Tibial nerve (tissue), 4 donors: ENCODE results near the gene HSFX3. TPM values are rescaled to one million over a fixed set of nuclear protein-coding genes. Genes with fewer than 3 reads are reported as not detected.

Source experiments
- DNase-seq, 2 donors: peaks; one replicate each; pipeline ENCODE4 v3.0.0-alpha.2; 2019; ENCODE audit warnings: low spot score in 2 of 2
- H3K27ac ChIP-seq, 4 donors: fragments of 200-600 bp; sonication (generic) in 3 of 4; one replicate each; pipeline ENCODE4 v1.5.1; 2017 to 2019; ENCODE audit warnings: mild to moderate bottlenecking in 1 of 4
- H3K27me3 ChIP-seq, 2 donors: fragments of 200-600 bp; sonication (generic) in 1 of 2; one replicate each; pipeline versions ENCODE4 v1.5.1 to v1.6.0; 2017 to 2019
- H3K36me3 ChIP-seq, 3 donors: fragments of 200-600 bp; sonication (generic); one replicate each; pipeline ENCODE4 v1.5.1; 2018 to 2019
- H3K4me1 ChIP-seq, 4 donors: fragments of 200-600 bp; sonication (generic) in 3 of 4; one replicate each; pipeline ENCODE4 v1.5.1; 2017 to 2019
- H3K4me3 ChIP-seq, 4 donors: fragments of 200-600 bp; sonication (generic) in 3 of 4; one replicate each; pipeline ENCODE4 v1.5.1; 2017 to 2019; ENCODE audit warnings: mild to moderate bottlenecking in 1 of 4, moderate library complexity in 1 of 4
- H3K9me3 ChIP-seq, 4 donors: fragments of 200-600 bp; sonication (generic) in 3 of 4; one replicate each; pipeline ENCODE4 v1.5.1; 2017 to 2019
- CTCF ChIP-seq, 5 experiments: fragments of 200-600 bp in 3 of 5; fragments of 450-650 bp in 2 of 5; sonication (generic) in 3 of 5; IDR thresholded peaks; one replicate each; pipeline ENCODE4 v1.5.1; 2016 to 2019; ENCODE audit warnings: antibody characterized with exemption in 5 of 5, mild to moderate bottlenecking in 3 of 5, moderate library complexity in 2 of 5
- EP300 ChIP-seq, 2 donors: sonication (generic); formaldehyde crosslinking; IDR thresholded peaks; one replicate each; pipeline ENCODE4 v1.6.1; 2017; ENCODE audit warnings: antibody characterized with exemption in 2 of 2, mild to moderate bottlenecking in 1 of 2
- POLR2A ChIP-seq, 2 donors: fragments of 450-650 bp; IDR thresholded peaks; one replicate each; pipeline ENCODE4 v1.6.1; 2017; ENCODE audit warnings: antibody characterized with exemption in 2 of 2, mild to moderate bottlenecking in 2 of 2, moderate library complexity in 2 of 2
- WGBS, 2 donors: methylation state at CpG; one replicate each; pipeline ENCODE4 v1.1.5; 2018; 5-methylcytosine and 5-hydroxymethylcytosine counted together
- total RNA-seq, 4 donors: library from RNA; depleted of rRNA; stranded (reverse); fragments of >200 nt; gene quantifications; one replicate each; pipeline ENCODE4 v1.1.0, GENCODE V29; 2016

Gene HSFX3
- total RNA-seq, 4 donors from 2014 or later: not detected

DNA sequence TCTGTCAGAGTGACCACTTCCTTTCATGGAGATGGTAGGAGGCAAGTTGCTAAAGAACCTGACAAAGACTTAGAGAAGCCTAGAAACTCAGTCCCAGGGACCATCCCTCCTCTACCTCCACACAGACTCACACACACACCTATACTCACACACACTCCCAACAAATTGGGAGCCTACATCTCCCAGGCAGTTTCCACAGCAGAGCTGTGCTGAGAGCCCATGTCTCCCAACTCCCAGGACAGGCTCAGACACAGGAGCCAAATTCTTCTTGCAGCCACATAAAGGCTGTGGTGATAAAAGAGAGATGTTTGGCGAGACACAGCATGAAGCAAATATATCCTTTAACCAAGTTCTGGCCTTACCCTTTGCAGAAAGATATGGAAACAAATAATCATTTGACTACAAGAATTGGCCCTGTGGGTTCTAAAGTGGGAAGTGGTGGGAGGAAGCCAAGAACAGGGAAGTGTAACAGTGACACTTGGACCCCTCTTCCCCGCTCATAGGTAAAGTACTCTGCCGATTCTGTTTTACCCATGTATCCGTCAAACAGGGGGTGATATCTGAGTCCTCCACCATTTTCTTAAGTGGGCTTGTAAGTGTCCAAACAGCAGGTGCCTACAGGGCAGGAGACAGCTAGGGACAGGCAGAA is 33.6 kb downstream of the HSFX3 start:
- Histone ChIP-seq H3K27ac (no peak overlapping the region), H3K27me3 (no peaks in the 10 kb centered on the region), H3K4me1 (peaks cover 0 to 4% (median 0%) of the 10 kb centered on the region in 4 donors), H3K36me3 (no peaks in the 10 kb centered on the region), H3K9me3 (no peaks in the 10 kb centered on the region), H3K4me3 (no peak overlapping the region)
- WGBS, 2 donors: 76 to 81% methylated on average over 3 to 4 of the region's 4 CpGs
- TF ChIP-seq EP300 (IDR thresholded peaks at IDR 0.05): no peak
- TF ChIP-seq POLR2A (IDR thresholded peaks at IDR 0.05): no peak
- no peak for TF ChIP-seq CTCF (IDR thresholded peaks at IDR 0.05)
- DNase-seq: no peak

GRCh38 chrX:149513825-149514428 is 35.8 kb downstream of the HSFX3 start:
- H3K9me3 ChIP-seq: no peaks in the 10 kb centered on the region
- WGBS, 2 donors: 64 to 66% methylated on average over 9 of the region's 9 CpGs

DNA sequence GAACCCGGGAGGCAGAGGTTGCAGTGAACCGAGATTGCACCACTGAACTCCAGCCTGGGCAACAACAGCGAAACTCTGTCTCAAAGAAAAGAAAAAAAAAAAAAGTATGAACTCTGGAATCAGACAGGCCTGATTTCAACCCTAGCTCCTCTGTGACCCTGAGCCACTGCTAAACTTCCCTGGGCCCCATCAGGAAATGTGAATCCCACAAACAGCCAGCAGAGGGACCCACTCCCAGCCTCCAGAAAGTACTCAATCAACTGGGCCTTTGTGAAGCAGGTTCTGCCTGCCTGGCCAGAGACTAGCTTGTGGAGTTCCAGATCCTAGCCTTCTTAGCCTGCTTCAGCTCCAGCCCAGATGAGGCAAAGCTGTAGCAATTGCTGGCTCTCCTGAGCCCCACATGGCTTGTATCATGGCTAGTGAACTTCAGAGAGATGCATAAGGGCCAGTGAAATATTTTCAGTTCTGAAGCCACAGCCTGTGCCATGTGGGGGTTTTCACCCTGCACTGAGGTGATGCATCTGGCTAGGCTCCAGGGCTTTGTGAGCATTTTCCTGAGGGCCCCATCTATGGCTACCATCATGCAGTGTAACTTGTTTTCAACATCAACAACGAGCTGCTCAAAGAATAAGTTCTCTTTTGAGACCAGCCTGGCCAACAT is 37.4 kb downstream of the HSFX3 start:
- Histone ChIP-seq H3K9me3 (no peaks in the 10 kb centered on the region), H3K36me3 (no peaks in the 10 kb centered on the region), H3K4me1 (peaks cover 0 to 4% (median 0%) of the 10 kb centered on the region in 4 donors), H3K27ac (no peak overlapping the region), H3K4me3 (no peak overlapping the region), H3K27me3 (no peaks in the 10 kb centered on the region)
- peak in 1 of 2 donors; percentile 50 for DNase-seq
- TF ChIP-seq CTCF (IDR thresholded peaks at IDR 0.05) (peak; percentile 44 to 51 (median 48)), EP300 (IDR thresholded peaks at IDR 0.05) (no peak)
- 57 to 71% methylated on average over 4 of the region's 4 CpGs for WGBS, 2 donors

More at GRCh38 chrX:149513825-149514428, 35.8 kb downstream of the HSFX3 start:
- no peaks in the 10 kb centered on the region for H3K36me3 ChIP-seq
- no peaks in the 10 kb centered on the region for H3K27me3 ChIP-seq
- no peak overlapping the region for H3K27ac ChIP-seq
- H3K4me1 ChIP-seq: peaks cover 0 to 4% (median 0%) of the 10 kb centered on the region in 4 donors
- H3K4me3 ChIP-seq: no peak overlapping the region
- peak in 1 of 2 donors; percentile 11 for DNase-seq
- TF ChIP-seq POLR2A (IDR thresholded peaks at IDR 0.05) (no peak), EP300 (IDR thresholded peaks at IDR 0.05) (no peak), CTCF (IDR thresholded peaks at IDR 0.05) (no peak)

GRCh38 chrX:149511081-149511480 is 38.6 kb downstream of the HSFX3 start:
- no peaks in the 10 kb centered on the region for H3K36me3 ChIP-seq
- no peak for DNase-seq
- 72 to 73% methylated on average over 5 of the region's 5 CpGs for whole genome bisulfite sequencing, 2 donors

More at GRCh38 chrX:149511081-149511480, 38.6 kb downstream of the HSFX3 start:
- Histone ChIP-seq H3K27ac (no peak overlapping the region), H3K4me3 (no peak overlapping the region), H3K27me3 (no peaks in the 10 kb centered on the region), H3K4me1 (peaks cover 0 to 4% (median 0%) of the 10 kb centered on the region in 4 donors), H3K9me3 (no peaks in the 10 kb centered on the region)
- no peak for TF ChIP-seq CTCF (IDR thresholded peaks at IDR 0.05)
- no peak for TF ChIP-seq POLR2A (IDR thresholded peaks at IDR 0.05)
- no peak for TF ChIP-seq EP300 (IDR thresholded peaks at IDR 0.05)
